Activated naive CD8-positive, alpha-beta T cell treated with anti-CD3 and anti-CD28 coated beads, Interleukin-2, amount 10 ng/mL, durations not matched to agents 7 days and 5 days (primary cell): ENCODE data around the gene GDF7. TPM values are rescaled to one million over a fixed set of nuclear protein-coding genes. Genes with fewer than 3 reads are reported as not detected.

Experiments used
- total RNA-seq, 2 experiments: library from RNA; stranded (reverse); gene quantifications; one replicate each; pipeline ENCODE4 v1.2.3, GENCODE V29; 2021

GDF7 gene
- total RNA-seq, 2 experiments from 2014 or later: not detected

Other genes starting within 250 kb of the GDF7 start
- 10 to 100 TPM; 12.1 to 12.7 TPM for gene RHOB, start 220.1 kb upstream of the GDF7 start, total RNA-seq
- 10 to 100 TPM; 13.8 to 14.8 TPM for gene HS1BP3, start 16.0 kb upstream of the GDF7 start, total RNA-seq
- gene LDAH, start 156.0 kb downstream of the GDF7 start, total RNA-seq: 10 to 100 TPM; 19.1 to 21.8 TPM